Measurements from ENCODE around the gene SUGCT.
"Not testable (repeated sequence)": the region's sequence is repeated elsewhere in the genome, so short reads cannot be mapped to it uniquely, and the experiment has no call there.

Gene SUGCT

GRCh38 chr7:40332516-40332915, 197.7 kb downstream of the SUGCT start:
- DNase-seq = no peak

- no peak for DNase-seq
Observed at GRCh38 chr7:40341836-40342235, 207.0 kb downstream of the SUGCT start.

GRCh38 chr7:40346554-40346953, 211.7 kb downstream of the SUGCT start:
- DNase-seq = no peak

- DNase-seq = no peak
Observed at GRCh38 chr7:40348126-40348728, 213.4 kb downstream of the SUGCT start.

GRCh38 chr7:40350100-40350499, 215.3 kb downstream of the SUGCT start:
- DNase-seq = no peak

- no peak for DNase-seq
Observed at GRCh38 chr7:40354711-40355110, 219.9 kb downstream of the SUGCT start.

- DNase-seq = no peak
Observed at GRCh38 chr7:40356312-40356711, 221.5 kb downstream of the SUGCT start.

GRCh38 chr7:40356871-40357709, 222.3 kb downstream of the SUGCT start:
- DNase-seq = no peak

GRCh38 chr7:40369641-40370277, 235.0 kb downstream of the SUGCT start:
- no peak for DNase-seq

GRCh38 chr7:40371806-40372440, 237.1 kb downstream of the SUGCT start:
- DNase-seq = no peak

- no peak for DNase-seq
Observed at GRCh38 chr7:40374575-40374974, 239.8 kb downstream of the SUGCT start.

- no peak for DNase-seq
Observed at GRCh38 chr7:40380111-40380510, 245.3 kb downstream of the SUGCT start.

- DNase-seq = no peak
Observed at GRCh38 chr7:40382145-40382544, 247.3 kb downstream of the SUGCT start.

GRCh38 chr7:40393660-40394059, 258.9 kb downstream of the SUGCT start:
- no peak for DNase-seq

GRCh38 chr7:40394400-40394799, 259.6 kb downstream of the SUGCT start:
- DNase-seq = no peak

- DNase-seq = no peak
Observed at GRCh38 chr7:40400525-40400924, 265.7 kb downstream of the SUGCT start.

- DNase-seq = no peak
Observed at GRCh38 chr7:40401406-40401805, 266.6 kb downstream of the SUGCT start.

GRCh38 chr7:40402661-40403060, 267.9 kb downstream of the SUGCT start:
- no peak for DNase-seq

- no peak for DNase-seq
Observed at GRCh38 chr7:40403703-40404476, 269.1 kb downstream of the SUGCT start.

- DNase-seq = no peak
Observed at GRCh38 chr7:40405991-40406390, 271.2 kb downstream of the SUGCT start.

- DNase-seq = no peak
Observed at GRCh38 chr7:40412323-40412722, 277.5 kb downstream of the SUGCT start.

- DNase-seq = not testable (repeated sequence)
Observed at GRCh38 chr7:40414704-40415103, 279.9 kb downstream of the SUGCT start.

- no peak for DNase-seq
Observed at GRCh38 chr7:40418448-40418847, 283.6 kb downstream of the SUGCT start.

Measured in DMS79 (cell line).